Endothelial cell of umbilical vein (primary cell): ENCODE results near the gene IL34. TPM values are rescaled to one million over a fixed set of nuclear protein-coding genes. Genes with fewer than 3 reads are reported as not detected.
A peak's percentile ranks its signal among the peaks of the same experiment; 100 is the strongest.

ENCODE experiments used
- BruUV-seq: library from RNA; stranded (reverse); fragments of 400-500 nt; replicated peaks from 2 replicates; lab custom pipeline; 2021; lab: Mats Ljungman, UMichigan
- CTCF ChIA-PET: fragments of 300-600, 350-600 bp; sonication (Branson Sonifier 250); formaldehyde crosslinking; loops from one replicate; lab custom pipeline; 2021; ENCODE audit warnings: antibody characterized with exemption, inconsistent platforms; lab: Charles Lee
- POLR2A ChIA-PET: fragments of 300-600, 350-600 bp; sonication (Branson Sonifier 250); formaldehyde crosslinking; loops from one replicate; lab custom pipeline; 2021; ENCODE audit warnings: antibody characterized with exemption, inconsistent platforms; lab: Charles Lee
- DNase-seq: peaks from one replicate; pipeline ENCODE4 v3.0.0-alpha.2; 2011; ENCODE audit warnings: low read depth, low spot score
- FAIRE-seq: peaks from 2 replicates; lab custom pipeline; 2011; peaks lifted over from hg19 to GRCh38; lab: Jason Lieb, UNC
- H2AFZ ChIP-seq: 2 replicates; pipeline ENCODE4 v1.6.0; 2012; ENCODE audit warnings: low read depth, low read length, control low read depth, inconsistent platforms
- H3K27ac ChIP-seq: 2 replicates; pipeline ENCODE4 v1.5.1; 2011; ENCODE audit warnings: low read depth, mild to moderate bottlenecking, control low read depth, low read length, moderate library complexity; ENCODE audit not compliant: insufficient read depth
- H3K27me3 ChIP-seq, 2 experiments: 2 replicates each; pipeline versions ENCODE4 v1.6.0 to v1.6.1; 2011; ENCODE audit warnings: low read length in 2 of 2, mixed read lengths in 1 of 2; ENCODE audit not compliant: control insufficient read depth in 2 of 2, insufficient read depth in 2 of 2
- H3K36me3 ChIP-seq, 2 experiments: 2 replicates in 1 of 2; 3 replicates in 1 of 2; pipeline ENCODE4 v1.5.1; 2011; ENCODE audit warnings: low read length in 2 of 2, mild to moderate bottlenecking in 1 of 2, moderate library complexity in 1 of 2; ENCODE audit not compliant: control insufficient read depth in 2 of 2, insufficient read depth in 2 of 2; ENCODE audit errors: extremely low read depth in 1 of 2
- H3K4me1 ChIP-seq: 3 replicates; pipeline ENCODE4 v1.5.1; 2011; ENCODE audit warnings: mild to moderate bottlenecking, low read length; ENCODE audit not compliant: control insufficient read depth, insufficient read depth; ENCODE audit errors: extremely low read depth
- H3K4me2 ChIP-seq: 2 replicates; pipeline ENCODE4 v1.6.1; 2011; ENCODE audit warnings: low read length, control low read depth, mixed read lengths; ENCODE audit not compliant: insufficient read depth
- H3K4me3 ChIP-seq, 3 experiments: fragments of 200-600 bp in 1 of 3; sonication (generic), shearing (Covaris generic) in 1 of 3; replicated peaks in 1 of 3; 2 replicates each; pipeline ENCODE4 v1.5.1; 2011 to 2016; ENCODE audit warnings: control low read depth in 3 of 3, low read length in 3 of 3, mild to moderate bottlenecking in 2 of 3, inconsistent platforms in 1 of 3, low read depth in 1 of 3, moderate library complexity in 1 of 3; ENCODE audit not compliant: insufficient read depth in 1 of 3
- H3K79me2 ChIP-seq: 2 replicates; pipeline ENCODE4 v1.6.0; 2012; ENCODE audit warnings: low read length, inconsistent platforms; ENCODE audit not compliant: control insufficient read depth, insufficient read depth
- H3K9ac ChIP-seq: replicated peaks from 2 replicates; pipeline ENCODE3; 2011; ENCODE audit warnings: low read length, control low read depth; ENCODE audit not compliant: insufficient read depth; ENCODE audit errors: extremely low read depth
- H3K9me1 ChIP-seq: replicated peaks from 3 replicates; pipeline ENCODE4 v1.6.0; 2011; ENCODE audit warnings: mild to moderate bottlenecking, low read length; ENCODE audit not compliant: control insufficient read depth, insufficient read depth; ENCODE audit errors: extremely low read depth
- H3K9me3 ChIP-seq: replicated peaks from 2 replicates; pipeline ENCODE4 v1.5.1; 2012; ENCODE audit warnings: low read length, inconsistent platforms; ENCODE audit not compliant: control insufficient read depth, insufficient read depth
- H4K20me1 ChIP-seq: replicated peaks from 2 replicates; pipeline ENCODE3; 2011; ENCODE audit warnings: mild to moderate bottlenecking, low read length; ENCODE audit not compliant: control insufficient read depth, insufficient read depth; ENCODE audit errors: extremely low read depth
- EZH2 ChIP-seq: IDR thresholded peaks from 2 replicates; pipeline ENCODE4 v1.6.1; 2012; ENCODE audit warnings: borderline replicate concordance, low read depth, mild to moderate bottlenecking, moderate library complexity, low read length, inconsistent platforms; ENCODE audit not compliant: severe bottlenecking
- FOS ChIP-seq: IDR thresholded peaks from 2 replicates; pipeline ENCODE4 v1.6.1; 2011; ENCODE audit warnings: mild to moderate bottlenecking, low read length, moderate library complexity, borderline replicate concordance; ENCODE audit not compliant: insufficient read depth
- GATA2 ChIP-seq: IDR thresholded peaks from 2 replicates; pipeline ENCODE4 v1.7.0; 2011; ENCODE audit warnings: low read depth, mild to moderate bottlenecking, moderate library complexity, mixed read lengths, low read length; ENCODE audit not compliant: insufficient read length, insufficient read depth
- JUN ChIP-seq: IDR thresholded peaks from 2 replicates; pipeline ENCODE4 v1.6.1; 2011; ENCODE audit warnings: borderline replicate concordance, low read depth; ENCODE audit not compliant: insufficient read length, insufficient read depth
- MYC ChIP-seq: IDR thresholded peaks from one replicate; pipeline ENCODE4 v1.6.1; 2011; ENCODE audit warnings: mild to moderate bottlenecking, low read depth, low read length
- POLR2A ChIP-seq: IDR thresholded peaks from 2 replicates; pipeline ENCODE4 v1.6.1; 2012; ENCODE audit warnings: low read depth, mild to moderate bottlenecking, control low read depth, low read length
- POLR2AphosphoS5 ChIP-seq: IDR thresholded peaks from 2 replicates; pipeline ENCODE4 v1.6.1; 2012; ENCODE audit warnings: low read depth, mild to moderate bottlenecking, control low read depth, low read length, moderate library complexity; ENCODE audit not compliant: insufficient read depth
- dilution Hi-C: fragments of 300-500 bp; cut with MboI; formaldehyde crosslinking; loops from one replicate; pipeline ENCODE4 v1.15.0; 2019; ENCODE audit warnings: low sequenced_read_pairs; ENCODE audit not compliant: extremely low pct_ligation_motif_present
- intact Hi-C: fragments of 100-400 bp; cut with micrococcal nuclease; formaldehyde crosslinking; loops from one replicate; pipeline ENCODE4 v1.10.0; 2022
- polyA plus RNA-seq, 4 experiments: library from polyadenylated mRNA; depleted of rRNA in 3 of 4; stranded (reverse) in 3 of 4; unstranded in 1 of 4; fragments of >200 nt; gene quantifications; 2 replicates each; pipeline versions ENCODE4 v1.2.1 to v1.2.3, GENCODE V29; 2011 to 2012; ENCODE audit warnings: missing spikeins in 1 of 4
- total RNA-seq: library from RNA; stranded (reverse); gene quantifications from 2 replicates; pipeline ENCODE4 v1.2.3, GENCODE V29; 2021
- TF ChIP-seq, protein P1 (sequence below), 2 donors: IDR thresholded peaks; 1 replicate in 1 of 2; 2 replicates in 1 of 2; pipeline ENCODE4 v1.5.1; 2011; ENCODE audit warnings: low read length in 2 of 2, mild to moderate bottlenecking in 2 of 2, moderate library complexity in 2 of 2, control low read depth in 1 of 2, inconsistent platforms in 1 of 2, low read depth in 1 of 2; ENCODE audit not compliant: insufficient read depth in 1 of 2; ENCODE audit errors: extremely low read depth in 1 of 2
- TF ChIP-seq, protein P2 (sequence below): IDR thresholded peaks from 2 replicates; pipeline ENCODE4 v1.6.1; 2011; ENCODE audit not compliant: insufficient read depth, insufficient read length

Gene IL34
- total and polyA plus RNA-seq, 2 donors (not counting 3 experiments of a cell fraction or from before 2014, with no cell fraction given), result 0.88 to 0.97 TPM

DNA sequence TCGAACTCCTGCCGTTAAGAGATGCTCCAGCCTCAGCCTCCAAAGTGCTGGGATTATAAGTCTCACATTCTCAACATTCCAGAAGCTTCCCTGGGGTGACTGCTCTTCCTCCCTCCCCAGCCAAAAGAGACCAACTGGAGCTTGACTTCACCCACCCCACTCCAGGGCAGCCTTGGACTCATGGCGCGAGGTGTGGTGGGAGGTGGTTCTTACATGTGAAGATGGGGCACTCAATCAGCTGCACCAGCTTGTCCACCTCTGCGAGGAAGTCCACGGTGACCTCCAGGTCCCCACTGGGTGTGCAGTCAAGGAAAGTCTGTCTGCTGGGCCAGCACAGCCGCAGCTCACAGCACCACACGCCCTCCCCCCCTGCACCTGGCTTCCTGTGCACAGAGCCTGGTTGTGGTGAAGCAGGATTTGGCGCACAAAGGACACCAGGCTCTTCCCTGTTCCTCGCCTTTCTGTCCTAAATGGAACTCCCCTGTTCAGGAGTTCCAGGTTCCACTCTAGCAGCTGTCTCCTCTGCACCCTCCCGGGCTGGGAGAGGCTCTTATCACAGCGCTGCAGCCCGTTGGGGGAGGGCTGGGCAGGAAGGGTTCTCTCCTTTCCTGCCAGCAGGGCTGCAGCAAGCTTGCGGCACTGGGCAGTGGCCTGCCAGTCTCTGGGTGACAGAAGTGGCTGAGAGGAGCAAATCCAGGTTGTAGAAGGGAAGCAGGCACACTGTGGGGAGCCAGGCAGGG is 49.1 kb downstream of the IL34 start:
- H3K27me3 ChIP-seq, result no peaks in the 10 kb centered on the region
- BruUV-seq, result no TSS peak
- H3K4me3 ChIP-seq, result no peak overlapping the region
- dilution Hi-C loops, result no loop called here
- FAIRE-seq (peak; percentile 85), DNase-seq (peak; percentile 86)
- H4K20me1 ChIP-seq, result no peaks in the 10 kb centered on the region
- no peaks in the 10 kb centered on the region for H3K36me3 ChIP-seq
- H2AFZ ChIP-seq, result no peak overlapping the region
- intact Hi-C loops, result no loop called here
- H3K4me2 ChIP-seq, result no peak overlapping the region
- ChIA-PET POLR2A (interaction anchor here (0.6 to 1.1 kb wide), 2 partner anchors 43 to 242 kb away, joined by 3 to 6 read pairs; no protein-coding TSS in a partner anchor), CTCF (interaction anchor here (0.7 to 3.2 kb wide), 7 partner anchors 12 to 76 kb away, joined by 3 to 20 read pairs (median 4); no protein-coding TSS in a partner anchor)
- H3K79me2 ChIP-seq, result no peaks in the 10 kb centered on the region
- no peak overlapping the region for H3K9ac ChIP-seq
- H3K9me3 ChIP-seq, result no peaks in the 10 kb centered on the region
- H3K27ac ChIP-seq, result peak overlapping the region; percentile 24
- peaks cover 35% of the 10 kb centered on the region for H3K4me1 ChIP-seq
- H3K9me1 ChIP-seq, result no peaks in the 10 kb centered on the region
- TF ChIP-seq, protein P1, sequence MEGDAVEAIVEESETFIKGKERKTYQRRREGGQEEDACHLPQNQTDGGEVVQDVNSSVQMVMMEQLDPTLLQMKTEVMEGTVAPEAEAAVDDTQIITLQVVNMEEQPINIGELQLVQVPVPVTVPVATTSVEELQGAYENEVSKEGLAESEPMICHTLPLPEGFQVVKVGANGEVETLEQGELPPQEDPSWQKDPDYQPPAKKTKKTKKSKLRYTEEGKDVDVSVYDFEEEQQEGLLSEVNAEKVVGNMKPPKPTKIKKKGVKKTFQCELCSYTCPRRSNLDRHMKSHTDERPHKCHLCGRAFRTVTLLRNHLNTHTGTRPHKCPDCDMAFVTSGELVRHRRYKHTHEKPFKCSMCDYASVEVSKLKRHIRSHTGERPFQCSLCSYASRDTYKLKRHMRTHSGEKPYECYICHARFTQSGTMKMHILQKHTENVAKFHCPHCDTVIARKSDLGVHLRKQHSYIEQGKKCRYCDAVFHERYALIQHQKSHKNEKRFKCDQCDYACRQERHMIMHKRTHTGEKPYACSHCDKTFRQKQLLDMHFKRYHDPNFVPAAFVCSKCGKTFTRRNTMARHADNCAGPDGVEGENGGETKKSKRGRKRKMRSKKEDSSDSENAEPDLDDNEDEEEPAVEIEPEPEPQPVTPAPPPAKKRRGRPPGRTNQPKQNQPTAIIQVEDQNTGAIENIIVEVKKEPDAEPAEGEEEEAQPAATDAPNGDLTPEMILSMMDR (IDR thresholded peaks at IDR 0.05; ENCODE audit: extremely low read depth in 1 of 2, insufficient read depth in 1 of 2, low read depth in 1 of 2, low read length in 2 of 2), result peak in 1 of 2 donors; percentile 39
- TF ChIP-seq GATA2 (peak; percentile 65), POLR2A (no peak)

DNA sequence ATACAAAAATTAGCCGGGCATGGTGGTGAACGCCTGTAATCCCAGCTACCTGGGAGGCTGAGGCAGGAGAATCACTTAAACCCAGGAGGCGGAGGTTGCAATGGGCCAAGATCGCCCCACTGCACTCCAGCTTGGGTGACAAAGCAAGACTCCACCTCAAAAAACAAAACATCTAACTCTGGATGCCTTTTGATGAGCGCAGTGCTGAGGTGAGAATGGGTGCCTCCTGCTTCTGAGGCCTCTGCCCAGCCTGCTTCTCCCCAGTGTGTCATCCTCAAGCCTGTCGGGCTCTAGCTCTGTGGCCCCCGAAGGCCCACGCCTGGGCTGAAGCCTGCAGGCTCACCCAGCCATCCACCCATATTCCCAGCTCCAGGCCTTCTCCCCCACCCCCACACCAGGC is 50.0 kb downstream of the IL34 start:
- no peaks in the 10 kb centered on the region for H3K36me3 ChIP-seq
- H3K27ac ChIP-seq, result no peak overlapping the region
- no peaks in the 10 kb centered on the region for H3K9me1 ChIP-seq
- FAIRE-seq, result peak; percentile 37
- no peak overlapping the region for H2AFZ ChIP-seq
- DNase-seq, result no peak
- ChIA-PET POLR2A (interaction anchor here (1.1 kb wide), 1 partner anchor 42 kb away, joined by 3 read pairs; no protein-coding TSS in a partner anchor), CTCF (interaction anchor here (0.7 to 3.2 kb wide), 7 partner anchors 8 to 75 kb away, joined by 3 to 20 read pairs (median 4); no protein-coding TSS in a partner anchor)
- H3K4me1 ChIP-seq, result peaks cover 35% of the 10 kb centered on the region
- H4K20me1 ChIP-seq, result no peaks in the 10 kb centered on the region
- dilution Hi-C loops (no loop called here), intact Hi-C loops (no loop called here)
- no peak overlapping the region for H3K4me3 ChIP-seq
- TF ChIP-seq POLR2A, result no peak
- TF ChIP-seq GATA2, result no peak
- no peak for TF ChIP-seq MYC
- TF ChIP-seq EZH2, result no peak
- no peak for TF ChIP-seq FOS
- TF ChIP-seq, protein P1 (IDR thresholded peaks at IDR 0.05; ENCODE audit: extremely low read depth in 1 of 2, insufficient read depth in 1 of 2, low read depth in 1 of 2, low read length in 2 of 2), result no peak
- TF ChIP-seq, protein P2, sequence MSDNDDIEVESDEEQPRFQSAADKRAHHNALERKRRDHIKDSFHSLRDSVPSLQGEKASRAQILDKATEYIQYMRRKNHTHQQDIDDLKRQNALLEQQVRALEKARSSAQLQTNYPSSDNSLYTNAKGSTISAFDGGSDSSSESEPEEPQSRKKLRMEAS, result no peak
- TF ChIP-seq JUN, result no peak
- TF ChIP-seq POLR2AphosphoS5, result no peak
- H3K4me2 ChIP-seq, result no peak overlapping the region
- H3K9ac ChIP-seq, result no peak overlapping the region
- H3K9me3 ChIP-seq, result no peaks in the 10 kb centered on the region
- no peaks in the 10 kb centered on the region for H3K27me3 ChIP-seq
- no peaks in the 10 kb centered on the region for H3K79me2 ChIP-seq
- BruUV-seq, result no TSS peak
